AG04450 (cell line): Measurements from ENCODE around the gene SLC27A1. TPM values are rescaled to one million over a fixed set of nuclear protein-coding genes. Genes with fewer than 3 reads are reported as not detected.
"Not testable (repeated sequence)": the region's sequence is repeated elsewhere in the genome, so short reads cannot be mapped to it uniquely, and the experiment has no call there.

ENCODE experiments used
- CTCF ChIA-PET: fragments of 300-600, 350-600 bp; formaldehyde crosslinking; extraction: SDS; loops from one replicate; lab custom pipeline; 2022; ENCODE audit warnings: antibody characterized with exemption, inconsistent platforms; lab: Charles Lee
- POLR2A ChIA-PET: fragments of 350-600 bp; formaldehyde crosslinking; extraction: SDS; loops from one replicate; lab custom pipeline; 2021; ENCODE audit warnings: antibody characterized with exemption, inconsistent platforms; lab: Yijun Ruan, JAX
- DNase-seq: peaks from one replicate; pipeline ENCODE4 v3.0.0-alpha.2; 2011; ENCODE audit warnings: low read depth, low spot score
- H3K27ac ChIP-seq: one replicate; pipeline ENCODE4 v1.5.1; 2012; ENCODE audit warnings: low read depth, low read length, control low read depth
- H3K27me3 ChIP-seq: one replicate; pipeline ENCODE4 v1.6.0; 2012; ENCODE audit warnings: low read length; ENCODE audit not compliant: control insufficient read depth, insufficient read depth
- H3K4me3 ChIP-seq: 2 replicates; pipeline ENCODE4 v1.5.1; 2011; ENCODE audit warnings: mild to moderate bottlenecking, low read depth, low read length, control low read depth
- H3K9me3 ChIP-seq: 2 replicates; pipeline ENCODE4 v1.5.1; 2012; ENCODE audit warnings: low read length; ENCODE audit not compliant: control insufficient read depth, insufficient read depth
- polyA plus RNA-seq: library from polyadenylated mRNA; depleted of rRNA; stranded (reverse); fragments of >200 nt; gene quantifications from 2 replicates; pipeline ENCODE4 v1.2.3, GENCODE V29; 2011
- TF ChIP-seq, protein P1 (sequence below): IDR thresholded peaks from 2 replicates; pipeline ENCODE4 v1.5.1; 2011; ENCODE audit warnings: low read depth, low read length, control low read depth, inconsistent platforms

The SLC27A1 gene
- polyA plus RNA-seq, 1 experiment = 8.3 TPM

DNA sequence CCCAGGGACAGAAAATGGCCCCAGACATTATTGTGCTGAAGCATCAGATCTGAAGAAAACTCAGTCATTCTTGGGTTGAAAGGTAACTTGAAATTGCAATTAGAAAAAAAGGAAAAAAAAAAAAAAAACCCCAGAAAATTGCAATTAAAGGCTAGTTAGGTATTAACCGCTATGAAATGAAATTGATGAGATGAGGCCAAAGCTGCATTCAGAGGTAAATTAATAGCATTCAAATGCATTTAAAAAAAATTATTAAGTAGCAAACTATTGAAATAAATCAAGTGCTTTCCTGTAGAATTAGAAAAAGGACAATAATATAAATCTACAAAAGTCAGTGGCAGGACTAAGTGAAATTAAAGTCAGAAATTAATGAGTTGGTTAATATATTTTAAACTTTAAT, 47.6 kb downstream of the SLC27A1 start:
- no peak overlapping the region for H3K4me3 ChIP-seq
- peaks cover 3% of the 10 kb centered on the region for H3K27me3 ChIP-seq
- H3K9me3 ChIP-seq = peaks cover 40% of the 10 kb centered on the region
- ChIA-PET POLR2A (no interaction called here), CTCF (no interaction called here)
- TF ChIP-seq, protein P1, sequence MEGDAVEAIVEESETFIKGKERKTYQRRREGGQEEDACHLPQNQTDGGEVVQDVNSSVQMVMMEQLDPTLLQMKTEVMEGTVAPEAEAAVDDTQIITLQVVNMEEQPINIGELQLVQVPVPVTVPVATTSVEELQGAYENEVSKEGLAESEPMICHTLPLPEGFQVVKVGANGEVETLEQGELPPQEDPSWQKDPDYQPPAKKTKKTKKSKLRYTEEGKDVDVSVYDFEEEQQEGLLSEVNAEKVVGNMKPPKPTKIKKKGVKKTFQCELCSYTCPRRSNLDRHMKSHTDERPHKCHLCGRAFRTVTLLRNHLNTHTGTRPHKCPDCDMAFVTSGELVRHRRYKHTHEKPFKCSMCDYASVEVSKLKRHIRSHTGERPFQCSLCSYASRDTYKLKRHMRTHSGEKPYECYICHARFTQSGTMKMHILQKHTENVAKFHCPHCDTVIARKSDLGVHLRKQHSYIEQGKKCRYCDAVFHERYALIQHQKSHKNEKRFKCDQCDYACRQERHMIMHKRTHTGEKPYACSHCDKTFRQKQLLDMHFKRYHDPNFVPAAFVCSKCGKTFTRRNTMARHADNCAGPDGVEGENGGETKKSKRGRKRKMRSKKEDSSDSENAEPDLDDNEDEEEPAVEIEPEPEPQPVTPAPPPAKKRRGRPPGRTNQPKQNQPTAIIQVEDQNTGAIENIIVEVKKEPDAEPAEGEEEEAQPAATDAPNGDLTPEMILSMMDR = no peak
- H3K27ac ChIP-seq = no peak overlapping the region
- no peak for DNase-seq

DNA sequence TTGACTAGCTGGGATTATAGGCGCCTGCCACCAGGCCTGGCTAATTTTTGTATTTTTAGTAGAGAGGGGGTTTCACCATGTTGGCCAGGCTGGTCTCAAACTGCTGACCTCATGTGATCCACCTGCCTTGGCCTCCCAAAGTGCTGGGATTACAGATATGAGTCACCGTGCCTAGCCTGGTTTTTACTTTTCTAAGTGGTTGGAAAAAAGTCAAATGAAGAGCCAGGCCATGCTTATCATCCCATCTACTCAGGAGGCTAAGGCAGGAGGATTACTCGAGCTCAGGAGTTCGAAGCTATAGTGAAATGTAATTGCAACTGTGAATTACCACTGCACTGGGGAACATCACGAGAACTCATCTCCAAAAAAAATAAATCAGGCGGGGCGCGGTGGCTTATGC, 48.3 kb downstream of the SLC27A1 start:
- H3K27me3 ChIP-seq, POLR2A ChIA-PET, CTCF ChIA-PET, DNase-seq, H3K27ac ChIP-seq, H3K4me3 ChIP-seq: not testable (repeated sequence)
- peaks cover 42% of the 10 kb centered on the region for H3K9me3 ChIP-seq

DNA sequence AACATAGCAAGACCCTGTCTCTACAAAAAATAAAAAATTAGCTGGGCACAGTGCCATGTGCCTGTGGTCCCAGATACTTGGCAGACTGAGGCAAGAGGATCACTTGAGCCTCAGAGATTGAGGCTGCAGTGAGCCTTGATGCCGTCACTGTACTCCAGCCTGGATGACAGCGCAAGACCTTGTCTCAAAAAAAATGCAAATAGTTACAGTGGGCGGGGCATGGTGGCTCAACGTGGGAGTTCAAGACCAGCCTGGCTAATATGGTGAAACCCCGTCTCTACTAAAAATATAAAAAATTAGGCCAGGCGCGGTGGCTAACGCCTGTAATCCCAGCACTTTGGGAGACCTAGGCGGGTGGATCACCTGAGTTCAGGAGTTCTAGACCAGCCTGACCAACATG, 49.6 kb downstream of the SLC27A1 start:
- POLR2A ChIA-PET = no interaction called here
- peaks cover 3% of the 10 kb centered on the region for H3K27me3 ChIP-seq
- DNase-seq = no peak
- CTCF ChIA-PET = no interaction called here
- H3K9me3 ChIP-seq = peaks cover 53% of the 10 kb centered on the region
- no peak overlapping the region for H3K4me3 ChIP-seq
- TF ChIP-seq, protein P1 = no peak
- H3K27ac ChIP-seq = no peak overlapping the region

DNA sequence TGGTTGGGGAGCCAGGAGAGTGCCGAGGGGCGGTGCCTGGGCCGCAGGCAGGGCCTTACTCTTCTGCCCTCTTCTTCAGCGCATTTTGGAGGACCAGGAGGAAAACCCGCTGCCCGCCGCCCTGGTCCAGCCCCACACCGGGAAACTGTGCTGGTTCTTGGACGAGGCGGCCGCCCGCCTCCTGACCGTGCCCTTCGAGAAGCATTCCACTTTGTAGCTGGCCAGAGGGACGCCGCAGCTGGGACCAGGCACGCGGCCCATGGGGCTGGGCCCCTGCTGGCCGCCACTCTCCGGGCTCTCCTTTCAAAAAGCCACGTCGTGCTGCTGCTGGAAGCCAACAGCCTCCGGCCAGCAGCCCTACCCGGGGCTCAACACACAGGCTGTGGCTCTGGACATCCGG, 50.5 kb downstream of the SLC27A1 start:
- Histone ChIP-seq H3K4me3 (no peak overlapping the region), H3K9me3 (peaks cover 47% of the 10 kb centered on the region), H3K27me3 (peaks cover 3% of the 10 kb centered on the region), H3K27ac (no peak overlapping the region)
- POLR2A ChIA-PET = no interaction called here
- DNase-seq = no peak
- CTCF ChIA-PET = interaction anchor here (0.5 kb wide), 1 partner anchor 23 kb away, joined by 5 read pairs; no protein-coding TSS in a partner anchor
- TF ChIP-seq, protein P1 = no peak

DNA sequence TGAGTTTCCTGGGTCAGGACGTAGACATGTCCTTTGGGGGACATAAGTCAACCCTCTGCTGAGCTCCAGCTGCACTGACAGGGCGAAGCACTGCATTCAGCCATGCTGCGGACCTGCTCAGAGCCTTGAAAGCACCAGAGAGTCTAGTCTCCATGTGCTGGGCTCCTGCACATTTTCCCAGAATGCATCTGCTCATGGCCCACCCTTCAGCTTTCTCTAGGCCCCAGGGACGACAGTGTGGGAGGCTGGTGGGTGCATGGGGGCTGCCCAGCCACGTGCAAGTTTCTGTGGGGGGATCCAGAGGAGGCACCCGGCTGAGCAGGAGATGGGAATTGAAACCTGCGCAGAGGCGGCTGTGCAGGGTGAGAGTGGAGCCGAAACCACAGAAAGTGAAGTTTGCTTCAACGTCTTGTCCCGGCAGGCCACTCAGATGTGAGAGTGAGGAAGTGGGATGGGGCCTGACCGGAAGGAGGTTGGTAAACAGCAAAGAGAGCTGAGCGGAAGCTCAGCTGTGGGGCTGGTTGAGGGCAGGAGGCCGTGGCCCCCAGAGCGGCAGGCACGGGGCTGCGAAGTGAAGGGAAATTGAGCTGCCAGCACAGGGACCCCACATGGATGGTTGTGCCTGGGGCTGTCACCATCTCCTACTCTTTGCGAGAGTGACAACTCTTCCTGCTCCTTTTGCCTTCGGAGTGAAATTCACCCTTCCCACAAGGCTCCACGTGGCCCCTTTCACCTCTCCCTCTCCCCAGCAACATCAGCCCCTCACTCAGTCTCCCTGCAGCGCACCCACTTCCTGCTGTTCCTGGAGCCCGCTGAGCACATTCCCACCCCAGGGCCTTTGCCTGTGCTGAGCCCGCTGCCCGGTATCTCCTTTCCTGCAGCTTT, 52.9 kb downstream of the SLC27A1 start:
- H3K4me3 ChIP-seq = no peak overlapping the region
- no peak for DNase-seq
- H3K27me3 ChIP-seq = no peaks in the 10 kb centered on the region
- no peak overlapping the region for H3K27ac ChIP-seq
- ChIA-PET CTCF (no interaction called here), POLR2A (no interaction called here)
- TF ChIP-seq, protein P1 = no peak
- peaks cover 28% of the 10 kb centered on the region for H3K9me3 ChIP-seq
